ENCODE data around the gene PIH1D1. TPM values are rescaled to one million over a fixed set of nuclear protein-coding genes. Genes with fewer than 3 reads are reported as not detected.

The PIH1D1 gene
- total RNA-seq, 2 donors from 2014 or later, result 128 to 133 TPM

GRCh38 chr19:49475995-49476880, 24.6 kb upstream of the PIH1D1 start:
- Histone ChIP-seq H3K27ac (ENCODE audit: low read depth, low read length) (no peak overlapping the region), H3K9ac (ENCODE audit: extremely low read depth, low read length, poor library complexity, severe bottlenecking) (no peak overlapping the region), H3K27me3 (ENCODE audit: control insufficient read depth, insufficient read depth, low read length, poor library complexity, severe bottlenecking) (peaks cover 11% of the 10 kb centered on the region), H3K36me3 (ENCODE audit: control insufficient read depth, insufficient read depth, low read length) (no peaks in the 10 kb centered on the region), H3K4me1 (ENCODE audit: control insufficient read depth, insufficient read depth, low read length) (no peaks in the 10 kb centered on the region), H3K9me3 (ENCODE audit: control insufficient read depth, low read length) (no peaks in the 10 kb centered on the region), H3K4me3 (ENCODE audit: low read length) (no peak overlapping the region)
- Mint-ChIP-seq H3K9me3 (peaks cover 2% of the 10 kb centered on the region), H3K4me1 (peaks cover 5% of the 10 kb centered on the region), H3K36me3 (ENCODE audit: low read depth) (peaks cover 3% of the 10 kb centered on the region), H3K27ac (no peak overlapping the region), H3K4me3 (peak overlapping the region; percentile 27), H3K27me3 (ENCODE audit: insufficient read depth) (peaks cover 16% of the 10 kb centered on the region)
- DNase-seq, result peak; percentile 97
- WGBS, 2 experiments (ENCODE audit: insufficient coverage in 1 of 2, insufficient read length in 1 of 2), result 42 to 57% methylated on average over 12 to 27 of the region's 27 CpGs
- TF ChIP-seq, protein P1, sequence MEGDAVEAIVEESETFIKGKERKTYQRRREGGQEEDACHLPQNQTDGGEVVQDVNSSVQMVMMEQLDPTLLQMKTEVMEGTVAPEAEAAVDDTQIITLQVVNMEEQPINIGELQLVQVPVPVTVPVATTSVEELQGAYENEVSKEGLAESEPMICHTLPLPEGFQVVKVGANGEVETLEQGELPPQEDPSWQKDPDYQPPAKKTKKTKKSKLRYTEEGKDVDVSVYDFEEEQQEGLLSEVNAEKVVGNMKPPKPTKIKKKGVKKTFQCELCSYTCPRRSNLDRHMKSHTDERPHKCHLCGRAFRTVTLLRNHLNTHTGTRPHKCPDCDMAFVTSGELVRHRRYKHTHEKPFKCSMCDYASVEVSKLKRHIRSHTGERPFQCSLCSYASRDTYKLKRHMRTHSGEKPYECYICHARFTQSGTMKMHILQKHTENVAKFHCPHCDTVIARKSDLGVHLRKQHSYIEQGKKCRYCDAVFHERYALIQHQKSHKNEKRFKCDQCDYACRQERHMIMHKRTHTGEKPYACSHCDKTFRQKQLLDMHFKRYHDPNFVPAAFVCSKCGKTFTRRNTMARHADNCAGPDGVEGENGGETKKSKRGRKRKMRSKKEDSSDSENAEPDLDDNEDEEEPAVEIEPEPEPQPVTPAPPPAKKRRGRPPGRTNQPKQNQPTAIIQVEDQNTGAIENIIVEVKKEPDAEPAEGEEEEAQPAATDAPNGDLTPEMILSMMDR (conservative IDR thresholded peaks at IDR 0.05), result peak; percentile 83

GRCh38 chr19:49475191-49475917, 23.7 kb upstream of the PIH1D1 start:
- H3K27me3 Mint-ChIP-seq (ENCODE audit: insufficient read depth), result peaks cover 16% of the 10 kb centered on the region
- no peak overlapping the region for H3K9ac ChIP-seq (ENCODE audit: extremely low read depth, low read length, poor library complexity, severe bottlenecking)
- H3K27me3 ChIP-seq (ENCODE audit: control insufficient read depth, insufficient read depth, low read length, poor library complexity, severe bottlenecking), result peaks cover 11% of the 10 kb centered on the region

GRCh38 chr19:49474542-49474924, 22.9 kb upstream of the PIH1D1 start:
- H3K4me1 ChIP-seq (ENCODE audit: control insufficient read depth, insufficient read depth, low read length), result no peaks in the 10 kb centered on the region
- H3K9me3 ChIP-seq (ENCODE audit: control insufficient read depth, low read length), result no peaks in the 10 kb centered on the region
- peaks cover 5% of the 10 kb centered on the region for H3K4me1 Mint-ChIP-seq
- H3K27me3 Mint-ChIP-seq (ENCODE audit: insufficient read depth), result peaks cover 16% of the 10 kb centered on the region
- H3K27ac Mint-ChIP-seq, result no peak overlapping the region
- H3K27ac ChIP-seq (ENCODE audit: low read depth, low read length), result no peak overlapping the region
- peaks cover 2% of the 10 kb centered on the region for H3K9me3 Mint-ChIP-seq
- no peak overlapping the region for H3K9ac ChIP-seq (ENCODE audit: extremely low read depth, low read length, poor library complexity, severe bottlenecking)
- H3K36me3 Mint-ChIP-seq (ENCODE audit: low read depth), result peaks cover 10% of the 10 kb centered on the region
- peaks cover 8% of the 10 kb centered on the region for H3K36me3 ChIP-seq (ENCODE audit: control insufficient read depth, insufficient read depth, low read length)
- H3K27me3 ChIP-seq (ENCODE audit: control insufficient read depth, insufficient read depth, low read length, poor library complexity, severe bottlenecking), result peaks cover 11% of the 10 kb centered on the region
- WGBS, 2 experiments (ENCODE audit: insufficient coverage in 1 of 2, insufficient read length in 1 of 2), result 53 to 63% methylated on average over 7 to 11 of the region's 11 CpGs
- TF ChIP-seq, protein P1 (conservative IDR thresholded peaks at IDR 0.05), result no peak
- no peak for DNase-seq
- peak overlapping the region; percentile 21 for H3K4me3 Mint-ChIP-seq
- no peak overlapping the region for H3K4me3 ChIP-seq (ENCODE audit: low read length)

More at GRCh38 chr19:49475191-49475917, 23.7 kb upstream of the PIH1D1 start:
- no peaks in the 10 kb centered on the region for H3K4me1 ChIP-seq (ENCODE audit: control insufficient read depth, insufficient read depth, low read length)
- no peak overlapping the region for H3K4me3 Mint-ChIP-seq
- H3K4me1 Mint-ChIP-seq, result peaks cover 5% of the 10 kb centered on the region
- H3K27ac Mint-ChIP-seq, result no peak overlapping the region
- no peak overlapping the region for H3K4me3 ChIP-seq (ENCODE audit: low read length)
- peaks cover 10% of the 10 kb centered on the region for H3K36me3 Mint-ChIP-seq (ENCODE audit: low read depth)
- no peaks in the 10 kb centered on the region for H3K9me3 ChIP-seq (ENCODE audit: control insufficient read depth, low read length)
- peaks cover 1% of the 10 kb centered on the region for H3K36me3 ChIP-seq (ENCODE audit: control insufficient read depth, insufficient read depth, low read length)
- no peak overlapping the region for H3K27ac ChIP-seq (ENCODE audit: low read depth, low read length)
- DNase-seq, result no peak
- 87 to 92% methylated on average over 6 to 15 of the region's 15 CpGs for WGBS, 2 experiments (ENCODE audit: insufficient coverage in 1 of 2, insufficient read length in 1 of 2)
- TF ChIP-seq, protein P1 (conservative IDR thresholded peaks at IDR 0.05), result no peak
- H3K9me3 Mint-ChIP-seq, result peaks cover 2% of the 10 kb centered on the region

All from endodermal cell (in vitro differentiated cells).